ENCODE measurements around the gene AADAC. TPM values are rescaled to one million over a fixed set of nuclear protein-coding genes. Genes with fewer than 3 reads are reported as not detected.

AADAC gene
- total RNA-seq, 4 donors from 2014 or later = 6.2 to 16.6 (median 10.7) TPM

DNA sequence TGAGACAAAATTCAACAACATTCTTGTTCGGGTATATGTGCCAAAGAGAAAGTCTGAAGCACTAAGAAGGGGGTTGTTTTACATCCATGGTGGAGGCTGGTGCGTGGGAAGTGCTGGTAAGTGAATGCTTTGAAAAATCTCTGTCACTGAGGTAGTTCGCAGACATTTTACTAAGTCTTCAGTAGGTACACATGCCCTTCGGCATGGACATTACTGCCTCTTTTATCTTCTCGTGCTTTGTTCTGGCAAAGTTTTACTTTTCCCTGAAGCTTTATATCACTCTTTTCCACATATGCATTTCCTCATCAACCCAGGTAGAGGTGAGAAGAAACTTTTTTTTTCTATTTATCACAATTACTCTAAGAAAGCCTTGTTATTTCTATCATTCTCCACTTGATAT, 3.6 kb downstream of the AADAC start:
- TF ChIP-seq POLR2A (IDR thresholded peaks at IDR 0.05) = no peak
- TF ChIP-seq, protein P1, sequence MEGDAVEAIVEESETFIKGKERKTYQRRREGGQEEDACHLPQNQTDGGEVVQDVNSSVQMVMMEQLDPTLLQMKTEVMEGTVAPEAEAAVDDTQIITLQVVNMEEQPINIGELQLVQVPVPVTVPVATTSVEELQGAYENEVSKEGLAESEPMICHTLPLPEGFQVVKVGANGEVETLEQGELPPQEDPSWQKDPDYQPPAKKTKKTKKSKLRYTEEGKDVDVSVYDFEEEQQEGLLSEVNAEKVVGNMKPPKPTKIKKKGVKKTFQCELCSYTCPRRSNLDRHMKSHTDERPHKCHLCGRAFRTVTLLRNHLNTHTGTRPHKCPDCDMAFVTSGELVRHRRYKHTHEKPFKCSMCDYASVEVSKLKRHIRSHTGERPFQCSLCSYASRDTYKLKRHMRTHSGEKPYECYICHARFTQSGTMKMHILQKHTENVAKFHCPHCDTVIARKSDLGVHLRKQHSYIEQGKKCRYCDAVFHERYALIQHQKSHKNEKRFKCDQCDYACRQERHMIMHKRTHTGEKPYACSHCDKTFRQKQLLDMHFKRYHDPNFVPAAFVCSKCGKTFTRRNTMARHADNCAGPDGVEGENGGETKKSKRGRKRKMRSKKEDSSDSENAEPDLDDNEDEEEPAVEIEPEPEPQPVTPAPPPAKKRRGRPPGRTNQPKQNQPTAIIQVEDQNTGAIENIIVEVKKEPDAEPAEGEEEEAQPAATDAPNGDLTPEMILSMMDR (IDR thresholded peaks at IDR 0.05) = no peak
- WGBS, 2 donors = 81 to 82% methylated on average over 5 of the region's 5 CpGs
- no peak for DNase-seq (ENCODE audit: low spot score in 2 of 2)
- intact Hi-C loops (cut with DNase I; ENCODE audit: low total_unique reads) = loop anchor here (5.0 kb wide), 1 partner anchor 905 kb away; no protein-coding TSS in a partner anchor
- H3K4me3 ChIP-seq (ENCODE audit: low read depth, poor library complexity, severe bottlenecking) = no peak overlapping the region

DNA sequence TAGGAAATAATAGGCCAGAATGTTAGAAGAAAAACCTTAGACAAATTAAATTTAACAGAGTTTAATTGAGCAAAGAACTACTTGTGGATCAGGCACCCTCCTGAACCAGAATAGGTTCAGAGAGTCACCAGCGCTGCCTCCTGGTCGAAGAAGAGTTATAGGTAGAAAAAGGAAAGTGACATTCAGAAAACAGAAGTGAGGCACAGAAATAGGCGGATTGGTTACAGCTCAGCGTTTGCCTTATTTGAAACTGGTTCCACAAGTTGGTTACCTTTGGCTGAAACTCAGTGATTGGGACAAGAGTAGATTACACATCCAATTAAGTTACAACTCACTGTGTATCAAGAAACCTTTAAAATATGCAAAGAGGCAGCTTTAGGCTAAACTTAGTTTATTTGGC, 4.4 kb downstream of the AADAC start:
- intact Hi-C loops (cut with DNase I; ENCODE audit: low total_unique reads) = loop anchor here (5.0 kb wide), 1 partner anchor 906 kb away; no protein-coding TSS in a partner anchor
- no peak for DNase-seq (ENCODE audit: low spot score in 2 of 2)
- no peak overlapping the region for H3K4me3 ChIP-seq (ENCODE audit: low read depth, poor library complexity, severe bottlenecking)
- no peak for TF ChIP-seq POLR2A (IDR thresholded peaks at IDR 0.05)
- TF ChIP-seq, protein P1 (IDR thresholded peaks at IDR 0.05) = no peak
- 65 to 68% methylated on average over 4 of the region's 4 CpGs for WGBS, 2 donors

DNA sequence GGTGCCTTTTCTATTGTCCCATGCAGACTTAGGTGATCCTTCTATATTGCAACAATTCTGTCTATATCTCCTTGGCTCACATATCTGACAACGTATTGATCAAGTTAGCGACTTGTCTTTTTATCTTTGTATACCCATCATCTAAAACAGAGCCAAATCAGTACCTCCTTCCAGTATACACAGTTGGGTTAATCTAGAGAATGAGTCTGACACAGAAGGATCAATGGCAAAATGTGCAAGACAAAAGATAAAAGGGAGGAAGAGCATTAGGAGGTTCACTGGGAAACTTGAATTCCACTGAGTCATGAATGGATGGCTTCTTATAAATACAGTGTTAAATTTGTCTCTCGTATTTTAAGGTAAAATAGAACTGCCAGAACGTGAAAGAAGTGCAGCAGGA, 6.0 kb downstream of the AADAC start:
- intact Hi-C loops (cut with DNase I; ENCODE audit: low total_unique reads) = loop anchor here (5.0 kb wide), 1 partner anchor 908 kb away; no protein-coding TSS in a partner anchor
- 89 to 93% methylated on average over 4 of the region's 4 CpGs for WGBS, 2 donors
- TF ChIP-seq, protein P1 (IDR thresholded peaks at IDR 0.05) = no peak
- no peak for TF ChIP-seq POLR2A (IDR thresholded peaks at IDR 0.05)
- no peak for DNase-seq (ENCODE audit: low spot score in 2 of 2)
- H3K4me3 ChIP-seq (ENCODE audit: low read depth, poor library complexity, severe bottlenecking) = no peak overlapping the region

DNA sequence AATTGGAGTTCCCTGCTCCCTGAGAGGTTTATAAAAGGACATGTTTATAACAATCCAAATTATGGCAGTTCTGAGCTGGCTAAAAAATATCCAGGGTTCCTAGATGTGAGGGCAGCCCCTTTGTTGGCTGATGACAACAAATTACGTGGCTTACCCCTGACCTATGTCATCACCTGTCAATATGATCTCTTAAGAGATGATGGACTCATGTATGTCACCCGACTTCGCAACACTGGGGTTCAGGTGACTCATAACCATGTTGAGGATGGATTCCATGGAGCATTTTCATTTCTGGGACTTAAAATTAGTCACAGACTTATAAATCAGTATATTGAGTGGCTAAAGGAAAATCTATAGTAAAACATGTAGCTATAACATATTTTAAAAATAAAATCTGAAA, 13.9 kb downstream of the AADAC start:
- H3K4me3 ChIP-seq (ENCODE audit: low read depth, poor library complexity, severe bottlenecking) = no peak overlapping the region
- DNase-seq (ENCODE audit: low spot score in 2 of 2) = no peak
- TF ChIP-seq, protein P1 (IDR thresholded peaks at IDR 0.05) = no peak
- TF ChIP-seq POLR2A (IDR thresholded peaks at IDR 0.05) = no peak
- 94 to 96% methylated on average over 3 of the region's 3 CpGs for WGBS, 2 donors
- intact Hi-C loops (cut with DNase I; ENCODE audit: low total_unique reads) = no loop called here

DNA sequence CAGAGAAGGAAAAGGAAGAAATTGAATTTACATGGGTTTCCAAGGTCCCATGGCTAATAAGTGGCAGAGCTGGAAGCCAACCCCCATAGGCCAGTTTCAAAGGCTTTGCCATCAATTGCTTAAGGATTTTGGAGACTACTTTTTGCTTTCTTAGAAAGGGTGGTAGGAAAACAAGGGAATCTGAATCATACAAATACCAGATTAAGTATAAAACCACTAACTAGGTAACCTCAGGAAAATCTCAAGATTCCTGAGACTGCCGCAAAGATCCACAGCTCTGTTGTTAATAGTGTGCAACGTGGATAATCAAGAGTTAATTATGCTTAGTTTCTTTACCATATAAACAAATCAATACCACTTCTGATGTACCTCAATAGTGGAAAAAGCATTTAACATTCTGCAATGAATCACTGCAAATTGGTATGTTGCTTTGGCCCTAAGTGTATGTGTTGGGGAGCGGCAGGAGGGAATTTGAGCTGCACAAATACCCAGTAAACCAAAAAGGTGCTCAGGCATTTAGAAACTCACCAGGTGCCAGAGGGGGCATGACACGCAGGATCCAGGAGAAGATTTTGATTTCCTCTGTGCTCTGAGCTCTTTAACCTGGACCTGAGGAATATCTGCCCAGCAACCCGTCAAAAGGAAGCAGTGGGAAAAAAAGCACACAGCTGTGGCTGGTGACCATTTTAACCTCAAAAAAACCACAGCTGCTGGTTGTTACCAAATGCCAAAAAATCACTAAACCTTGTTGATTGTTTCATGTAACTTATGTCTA, 22.0 kb downstream of the AADAC start:
- intact Hi-C loops (cut with DNase I; ENCODE audit: low total_unique reads) = no loop called here
- DNase-seq (ENCODE audit: low spot score in 2 of 2) = no peak
- 76 to 77% methylated on average over 5 of the region's 5 CpGs for WGBS, 2 donors
- no peak for TF ChIP-seq POLR2A (IDR thresholded peaks at IDR 0.05)
- TF ChIP-seq, protein P1 (IDR thresholded peaks at IDR 0.05) = no peak
- H3K4me3 ChIP-seq (ENCODE audit: low read depth, poor library complexity, severe bottlenecking) = no peak overlapping the region

All from lower leg skin (tissue), 4 donors.